Measurements from ENCODE around the gene CREBBP.

Gene CREBBP

GRCh38 chr16:3856367-3857141 lies 24.0 kb downstream of the CREBBP start:
- DNase-seq (ENCODE audit: insufficient read length, low spot score): no peak
- TF ChIP-seq CTCF (IDR thresholded peaks at IDR 0.05; ENCODE audit: insufficient read depth, missing control alignments): no peak
- no peak for FAIRE-seq

GRCh38 chr16:3854750-3855541 lies 25.6 kb downstream of the CREBBP start:
- FAIRE-seq (no peak), DNase-seq (ENCODE audit: insufficient read length, low spot score) (no peak)
- TF ChIP-seq CTCF (IDR thresholded peaks at IDR 0.05; ENCODE audit: insufficient read depth, missing control alignments): no peak

DNA sequence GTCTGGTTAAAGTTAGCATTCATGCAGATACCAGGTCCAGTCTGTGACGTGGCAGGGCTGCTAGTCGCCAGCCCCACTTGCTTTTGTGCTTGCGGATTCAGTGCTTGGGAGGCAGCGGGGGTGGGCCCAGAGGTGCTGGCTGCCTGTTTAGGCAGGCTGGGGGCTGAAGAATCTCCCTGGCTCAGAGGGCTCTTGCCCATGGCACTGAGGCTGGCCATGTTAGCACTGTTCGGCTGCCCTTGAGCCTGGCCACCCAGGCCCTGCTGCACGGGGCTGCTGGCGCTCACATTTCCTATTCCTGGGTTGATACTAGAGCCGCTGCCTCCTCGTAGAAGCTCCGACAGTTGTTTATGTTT lies 30.0 kb downstream of the CREBBP start:
- no peak for DNase-seq (ENCODE audit: insufficient read length, low spot score)
- no peak for TF ChIP-seq CTCF (IDR thresholded peaks at IDR 0.05; ENCODE audit: insufficient read depth, missing control alignments)
- no peak for FAIRE-seq

DNA sequence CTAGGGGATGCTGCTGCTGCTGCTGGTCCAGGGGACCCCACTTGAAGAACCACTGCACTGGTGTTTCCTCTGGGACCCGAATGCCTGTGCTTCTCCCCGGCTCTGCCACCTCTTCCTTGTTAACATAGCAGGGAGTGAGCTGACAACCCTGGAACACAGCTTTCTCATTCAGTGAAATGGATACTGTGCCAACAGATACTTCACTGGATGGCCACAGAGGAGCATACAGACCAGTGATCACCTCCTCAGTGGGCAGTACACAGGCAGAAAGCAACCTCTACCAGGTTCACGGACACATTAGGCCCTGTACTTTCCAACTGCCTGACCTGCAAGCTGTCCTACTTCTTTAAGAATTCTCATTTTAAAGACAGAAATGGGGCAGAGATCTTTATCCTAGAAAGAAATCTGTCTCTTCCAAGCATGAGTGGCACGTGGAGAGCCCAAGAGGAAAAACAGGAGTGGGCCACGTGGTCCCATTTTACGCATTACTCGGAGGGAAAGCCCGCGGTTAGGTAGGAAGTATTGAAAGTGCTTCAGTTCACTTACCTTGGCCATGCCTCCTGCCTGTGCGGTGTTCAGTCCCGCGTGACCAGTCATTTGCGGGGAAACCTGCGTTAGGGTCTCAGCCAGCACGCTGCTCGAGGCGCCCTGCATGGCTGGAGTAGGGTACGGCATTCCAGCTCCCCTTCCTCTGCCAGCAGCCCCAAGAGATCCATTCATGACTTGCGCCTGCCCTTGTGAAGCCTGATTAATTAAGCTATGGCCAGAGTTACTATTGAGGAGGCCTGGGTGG lies 30.6 kb downstream of the CREBBP start:
- DNase-seq (ENCODE audit: insufficient read length, low spot score): no peak
- no peak for TF ChIP-seq CTCF (IDR thresholded peaks at IDR 0.05; ENCODE audit: insufficient read depth, missing control alignments)
- FAIRE-seq: no peak

- no peak for FAIRE-seq
- TF ChIP-seq CTCF (IDR thresholded peaks at IDR 0.05; ENCODE audit: insufficient read depth, missing control alignments): no peak
- no peak for DNase-seq (ENCODE audit: insufficient read length, low spot score)
Observed at GRCh38 chr16:3846595-3847091, 33.9 kb downstream of the CREBBP start.

DNA sequence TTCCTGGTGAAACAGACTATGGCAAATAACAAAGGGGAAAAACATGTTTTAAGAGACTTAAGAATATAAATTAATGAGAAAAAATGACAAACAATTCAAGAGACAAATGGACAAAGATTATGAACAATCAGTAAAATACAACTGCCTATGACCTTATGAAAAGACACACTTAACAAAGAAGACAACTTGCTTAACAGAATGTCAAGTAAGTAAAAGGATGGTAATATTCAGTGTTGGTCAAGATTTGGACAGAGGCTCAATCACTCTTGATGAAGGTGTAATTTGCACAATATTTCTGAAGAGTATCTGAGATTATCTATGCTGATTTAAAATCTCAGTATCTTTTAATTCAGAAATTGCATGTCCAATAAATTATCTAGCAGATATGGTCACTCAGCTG lies 34.4 kb downstream of the CREBBP start:
- no peak for FAIRE-seq
- DNase-seq (ENCODE audit: insufficient read length, low spot score): no peak
- no peak for TF ChIP-seq CTCF (IDR thresholded peaks at IDR 0.05; ENCODE audit: insufficient read depth, missing control alignments)
